ENCODE results near the gene ZNF576.
"Not testable (repeated sequence)": the region's sequence is repeated elsewhere in the genome, so short reads cannot be mapped to it uniquely, and the experiment has no call there.

GRCh38 chr19:43635561-43635940 lies 39.2 kb downstream of the ZNF576 start:
- TF ChIP-seq POLR2A, EP300, POLR2AphosphoS5 (IDR thresholded peaks at IDR 0.05): not testable (repeated sequence)
- TF ChIP-seq, protein P1, sequence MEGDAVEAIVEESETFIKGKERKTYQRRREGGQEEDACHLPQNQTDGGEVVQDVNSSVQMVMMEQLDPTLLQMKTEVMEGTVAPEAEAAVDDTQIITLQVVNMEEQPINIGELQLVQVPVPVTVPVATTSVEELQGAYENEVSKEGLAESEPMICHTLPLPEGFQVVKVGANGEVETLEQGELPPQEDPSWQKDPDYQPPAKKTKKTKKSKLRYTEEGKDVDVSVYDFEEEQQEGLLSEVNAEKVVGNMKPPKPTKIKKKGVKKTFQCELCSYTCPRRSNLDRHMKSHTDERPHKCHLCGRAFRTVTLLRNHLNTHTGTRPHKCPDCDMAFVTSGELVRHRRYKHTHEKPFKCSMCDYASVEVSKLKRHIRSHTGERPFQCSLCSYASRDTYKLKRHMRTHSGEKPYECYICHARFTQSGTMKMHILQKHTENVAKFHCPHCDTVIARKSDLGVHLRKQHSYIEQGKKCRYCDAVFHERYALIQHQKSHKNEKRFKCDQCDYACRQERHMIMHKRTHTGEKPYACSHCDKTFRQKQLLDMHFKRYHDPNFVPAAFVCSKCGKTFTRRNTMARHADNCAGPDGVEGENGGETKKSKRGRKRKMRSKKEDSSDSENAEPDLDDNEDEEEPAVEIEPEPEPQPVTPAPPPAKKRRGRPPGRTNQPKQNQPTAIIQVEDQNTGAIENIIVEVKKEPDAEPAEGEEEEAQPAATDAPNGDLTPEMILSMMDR (IDR thresholded peaks at IDR 0.05): not testable (repeated sequence)

Data from suprapubic skin (tissue), 4 donors.